Renal cortical epithelial cell (primary cell): ENCODE measurements around the gene RBM11. TPM values are rescaled to one million over a fixed set of nuclear protein-coding genes. Genes with fewer than 3 reads are reported as not detected.

ENCODE experiments used
- DNase-seq: peaks from one replicate; pipeline ENCODE4 v3.0.0-alpha.2; 2011; ENCODE audit warnings: low read depth
- total RNA-seq: library from RNA; depleted of rRNA; stranded (reverse); fragments of >200 nt; gene quantifications from 2 replicates; pipeline ENCODE4 v1.2.3, GENCODE V29; 2014

Gene RBM11
- total RNA-seq, 1 donor from 2014 or later, result 1.6 TPM

GRCh38 chr21:14270631-14271030, 54.7 kb downstream of the RBM11 start:
- DNase-seq, result no peak

DNA sequence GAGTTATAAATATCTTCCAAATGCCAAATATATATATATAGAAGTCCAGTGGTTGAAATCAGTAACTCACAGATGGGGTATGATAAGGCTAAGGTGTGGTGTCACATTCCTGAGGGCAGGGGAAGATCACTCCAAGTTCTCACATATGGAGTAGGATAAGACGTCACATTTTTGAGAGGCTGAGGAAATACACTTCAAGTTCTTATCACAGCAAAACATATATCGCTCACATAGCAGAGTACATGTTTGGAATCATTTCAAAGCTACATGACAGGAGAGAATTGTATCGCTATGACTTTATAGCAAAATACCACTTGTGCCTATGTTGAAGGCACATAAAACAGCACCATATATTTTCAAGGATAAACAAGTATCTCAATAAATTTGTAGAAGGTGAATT, 55.1 kb downstream of the RBM11 start:
- no peak for DNase-seq

DNA sequence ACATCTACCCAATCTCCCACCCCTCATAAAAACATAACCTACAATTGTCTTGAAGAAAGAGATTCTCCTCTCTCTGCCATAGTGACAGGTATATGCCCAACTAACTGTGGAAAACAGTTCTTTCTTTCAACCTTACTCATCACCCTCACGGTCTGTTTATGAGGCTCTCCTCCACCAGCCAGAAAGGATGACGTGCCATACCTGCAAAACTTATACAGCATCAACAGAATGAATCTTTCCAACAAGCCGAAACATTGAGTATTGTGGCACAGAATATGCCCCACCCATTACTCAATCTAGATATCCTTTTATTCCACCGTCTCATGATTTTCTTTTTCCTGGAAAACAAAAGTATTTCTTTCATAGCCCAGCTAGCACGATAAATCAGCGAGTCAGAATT, 55.7 kb downstream of the RBM11 start:
- no peak for DNase-seq

- DNase-seq, result no peak
These were observed 58.0 kb downstream of the RBM11 start for GRCh38 chr21:14273736-14274538.

GRCh38 chr21:14275702-14276205, 59.8 kb downstream of the RBM11 start:
- DNase-seq, result no peak

Other genes starting within 250 kb of the RBM11 start
- not detected in 2 replicates for gene LIPI, start 5.2 kb upstream of the RBM11 start, total RNA-seq
- gene HSPA13, start 167.0 kb downstream of the RBM11 start, total RNA-seq, result 33.1 and 53.7 TPM in 2 replicates